Activated T-helper 2 cell treated with anti-CD3 and anti-CD28 coated beads, Interferon-gamma antibody, Interleukin-2, Interleukin-4, amounts not matched to agents 10 μg/mL and 5 μg/mL and 100 μg/mL, durations not matched to agents 14 hours and 24 hours and 36 hours (primary cell): ENCODE measurements around the gene PNPLA4. TPM values are rescaled to one million over a fixed set of nuclear protein-coding genes. Genes with fewer than 3 reads are reported as not detected.

Experiments used
- DNase-seq: peaks from one replicate; pipeline ENCODE4 v3.0.0; 2021; ENCODE audit warnings: low spot score
- H3K27ac Mint-ChIP-seq: one replicate; pipeline ENCODE4 v1.8.0; 2021; ENCODE audit warnings: mixed read lengths
- H3K27me3 Mint-ChIP-seq: one replicate; pipeline ENCODE4 v1.8.0; 2021; ENCODE audit warnings: low read depth, mixed read lengths
- H3K36me3 Mint-ChIP-seq: one replicate; pipeline ENCODE4 v1.8.0; 2021; ENCODE audit warnings: low read depth, mixed read lengths
- H3K4me1 Mint-ChIP-seq: one replicate; pipeline ENCODE4 v1.8.0; 2021; ENCODE audit warnings: low read depth, mixed read lengths
- H3K4me3 Mint-ChIP-seq: one replicate; pipeline ENCODE4 v1.8.0; 2021; ENCODE audit warnings: low read depth, mild to moderate bottlenecking, moderate library complexity, mixed read lengths
- H3K9me3 Mint-ChIP-seq: one replicate; pipeline ENCODE4 v1.8.0; 2021; ENCODE audit warnings: mixed read lengths
- intact Hi-C: fragments of 100-400 bp; cut with micrococcal nuclease; formaldehyde crosslinking; loops from one replicate; pipeline ENCODE4 v1.15.1; 2023
- total RNA-seq: library from RNA; stranded (reverse); gene quantifications from 2 replicates; pipeline ENCODE4 v1.2.3, GENCODE V29; 2022

The PNPLA4 gene
- total RNA-seq, 1 donor from 2014 or later = 6.0 TPM

GRCh38 chrX:7926501-7926900 lies 712 bp downstream of the PNPLA4 start:
- Mint-ChIP-seq H3K4me1 (peaks cover 8% of the 10 kb centered on the region), H3K27me3 (no peaks in the 10 kb centered on the region), H3K27ac (no peak overlapping the region), H3K9me3 (no peaks in the 10 kb centered on the region), H3K4me3 (peak overlapping the region; percentile 83), H3K36me3 (no peaks in the 10 kb centered on the region)
- intact Hi-C loops = loop anchor here (5.0 kb wide), 1 partner anchor 794 kb away; no protein-coding TSS in a partner anchor
- DNase-seq = no peak

- Mint-ChIP-seq H3K4me3 (peak overlapping the region; percentile 54), H3K27me3 (no peaks in the 10 kb centered on the region), H3K27ac (peak overlapping the region; percentile 17), H3K4me1 (peaks cover 8% of the 10 kb centered on the region), H3K9me3 (no peaks in the 10 kb centered on the region), H3K36me3 (no peaks in the 10 kb centered on the region)
- intact Hi-C loops = loop anchor here (5.0 kb wide), 1 partner anchor 794 kb away; no protein-coding TSS in a partner anchor
- DNase-seq = peak; percentile 44
Observed at GRCh38 chrX:7925867-7926472, 1.2 kb downstream of the PNPLA4 start.

- intact Hi-C loops = no loop called here
- no peak for DNase-seq
- H3K4me3 Mint-ChIP-seq = no peak overlapping the region
- no peak overlapping the region for H3K27ac Mint-ChIP-seq
- H3K36me3 Mint-ChIP-seq = no peaks in the 10 kb centered on the region
- H3K4me1 Mint-ChIP-seq = peaks cover 8% of the 10 kb centered on the region
- H3K9me3 Mint-ChIP-seq = no peaks in the 10 kb centered on the region
- H3K27me3 Mint-ChIP-seq = no peaks in the 10 kb centered on the region
Observed at GRCh38 chrX:7921750-7922149, 5.5 kb downstream of the PNPLA4 start.

GRCh38 chrX:7908821-7909220 lies 18.4 kb downstream of the PNPLA4 start:
- DNase-seq = no peak
- H3K36me3 Mint-ChIP-seq = no peaks in the 10 kb centered on the region
- no peaks in the 10 kb centered on the region for H3K4me1 Mint-ChIP-seq
- H3K9me3 Mint-ChIP-seq = no peaks in the 10 kb centered on the region
- no peaks in the 10 kb centered on the region for H3K27me3 Mint-ChIP-seq
- H3K27ac Mint-ChIP-seq = no peak overlapping the region
- H3K4me3 Mint-ChIP-seq = no peak overlapping the region
- intact Hi-C loops = no loop called here

GRCh38 chrX:7904562-7904961 lies 22.7 kb downstream of the PNPLA4 start:
- H3K27me3 Mint-ChIP-seq = no peaks in the 10 kb centered on the region
- intact Hi-C loops = no loop called here
- no peaks in the 10 kb centered on the region for H3K36me3 Mint-ChIP-seq
- DNase-seq = no peak
- H3K4me3 Mint-ChIP-seq = no peak overlapping the region
- no peak overlapping the region for H3K27ac Mint-ChIP-seq
- H3K4me1 Mint-ChIP-seq = no peaks in the 10 kb centered on the region
- H3K9me3 Mint-ChIP-seq = no peaks in the 10 kb centered on the region

GRCh38 chrX:7891928-7892327 lies 35.3 kb downstream of the PNPLA4 start:
- intact Hi-C loops = no loop called here
- H3K9me3 Mint-ChIP-seq = no peaks in the 10 kb centered on the region
- no peak for DNase-seq
- H3K4me3 Mint-ChIP-seq = no peak overlapping the region
- H3K4me1 Mint-ChIP-seq = no peaks in the 10 kb centered on the region
- H3K36me3 Mint-ChIP-seq = no peaks in the 10 kb centered on the region
- no peak overlapping the region for H3K27ac Mint-ChIP-seq
- no peaks in the 10 kb centered on the region for H3K27me3 Mint-ChIP-seq

GRCh38 chrX:7889680-7890079 lies 37.5 kb downstream of the PNPLA4 start:
- DNase-seq = no peak
- Mint-ChIP-seq H3K4me1 (no peaks in the 10 kb centered on the region), H3K4me3 (no peak overlapping the region), H3K27me3 (no peaks in the 10 kb centered on the region), H3K27ac (no peak overlapping the region), H3K36me3 (no peaks in the 10 kb centered on the region), H3K9me3 (no peaks in the 10 kb centered on the region)
- intact Hi-C loops = no loop called here

- Mint-ChIP-seq H3K4me1 (no peaks in the 10 kb centered on the region), H3K36me3 (no peaks in the 10 kb centered on the region), H3K4me3 (no peak overlapping the region), H3K9me3 (no peaks in the 10 kb centered on the region), H3K27me3 (no peaks in the 10 kb centered on the region), H3K27ac (no peak overlapping the region)
- DNase-seq = no peak
- intact Hi-C loops = no loop called here
Observed at GRCh38 chrX:7889135-7889534, 38.1 kb downstream of the PNPLA4 start.

- no peak overlapping the region for H3K27ac Mint-ChIP-seq
- no peaks in the 10 kb centered on the region for H3K9me3 Mint-ChIP-seq
- intact Hi-C loops = no loop called here
Observed at GRCh38 chrX:7876957-7877356, 50.3 kb downstream of the PNPLA4 start.

GRCh38 chrX:7872042-7872441 lies 55.2 kb downstream of the PNPLA4 start:
- no peaks in the 10 kb centered on the region for H3K4me1 Mint-ChIP-seq
- H3K36me3 Mint-ChIP-seq = no peaks in the 10 kb centered on the region
- no peak for DNase-seq
- intact Hi-C loops = no loop called here
- no peak overlapping the region for H3K4me3 Mint-ChIP-seq
- no peaks in the 10 kb centered on the region for H3K9me3 Mint-ChIP-seq
- no peaks in the 10 kb centered on the region for H3K27me3 Mint-ChIP-seq
- H3K27ac Mint-ChIP-seq = no peak overlapping the region

More at GRCh38 chrX:7876957-7877356, 50.3 kb downstream of the PNPLA4 start:
- no peak overlapping the region for H3K4me3 Mint-ChIP-seq
- H3K27me3 Mint-ChIP-seq = no peaks in the 10 kb centered on the region
- no peaks in the 10 kb centered on the region for H3K4me1 Mint-ChIP-seq
- no peaks in the 10 kb centered on the region for H3K36me3 Mint-ChIP-seq
- no peak for DNase-seq

GRCh38 chrX:7852166-7852565 lies 75.0 kb downstream of the PNPLA4 start:
- no peaks in the 10 kb centered on the region for H3K9me3 Mint-ChIP-seq
- no peak overlapping the region for H3K27ac Mint-ChIP-seq
- no peaks in the 10 kb centered on the region for H3K4me1 Mint-ChIP-seq
- no peaks in the 10 kb centered on the region for H3K36me3 Mint-ChIP-seq
- no peaks in the 10 kb centered on the region for H3K27me3 Mint-ChIP-seq
- no peak overlapping the region for H3K4me3 Mint-ChIP-seq
- DNase-seq = no peak
- intact Hi-C loops = no loop called here
